Endothelial cell of umbilical vein (primary cell): Measurements from ENCODE around the gene RASAL3. TPM values are rescaled to one million over a fixed set of nuclear protein-coding genes. Genes with fewer than 3 reads are reported as not detected.

ENCODE experiments used
- BruUV-seq: library from RNA; stranded (reverse); fragments of 400-500 nt; replicated peaks from 2 replicates; lab custom pipeline; 2021; lab: Mats Ljungman, UMichigan
- CTCF ChIA-PET: fragments of 300-600, 350-600 bp; sonication (Branson Sonifier 250); formaldehyde crosslinking; loops from one replicate; lab custom pipeline; 2021; ENCODE audit warnings: antibody characterized with exemption, inconsistent platforms; lab: Charles Lee
- POLR2A ChIA-PET: fragments of 300-600, 350-600 bp; sonication (Branson Sonifier 250); formaldehyde crosslinking; loops from one replicate; lab custom pipeline; 2021; ENCODE audit warnings: antibody characterized with exemption, inconsistent platforms; lab: Charles Lee
- DNase-seq: peaks from one replicate; pipeline ENCODE4 v3.0.0-alpha.2; 2011; ENCODE audit warnings: low read depth, low spot score
- FAIRE-seq: peaks from 2 replicates; lab custom pipeline; 2011; peaks lifted over from hg19 to GRCh38; lab: Jason Lieb, UNC
- H2AFZ ChIP-seq: 2 replicates; pipeline ENCODE4 v1.6.0; 2012; ENCODE audit warnings: low read depth, low read length, control low read depth, inconsistent platforms
- H3K27ac ChIP-seq: 2 replicates; pipeline ENCODE4 v1.5.1; 2011; ENCODE audit warnings: low read depth, mild to moderate bottlenecking, control low read depth, low read length, moderate library complexity; ENCODE audit not compliant: insufficient read depth
- H3K27me3 ChIP-seq, 2 experiments: 2 replicates each; pipeline versions ENCODE4 v1.6.0 to v1.6.1; 2011; ENCODE audit warnings: low read length in 2 of 2, mixed read lengths in 1 of 2; ENCODE audit not compliant: control insufficient read depth in 2 of 2, insufficient read depth in 2 of 2
- H3K36me3 ChIP-seq, 2 experiments: 2 replicates in 1 of 2; 3 replicates in 1 of 2; pipeline ENCODE4 v1.5.1; 2011; ENCODE audit warnings: low read length in 2 of 2, mild to moderate bottlenecking in 1 of 2, moderate library complexity in 1 of 2; ENCODE audit not compliant: control insufficient read depth in 2 of 2, insufficient read depth in 2 of 2; ENCODE audit errors: extremely low read depth in 1 of 2
- H3K4me1 ChIP-seq: 3 replicates; pipeline ENCODE4 v1.5.1; 2011; ENCODE audit warnings: mild to moderate bottlenecking, low read length; ENCODE audit not compliant: control insufficient read depth, insufficient read depth; ENCODE audit errors: extremely low read depth
- H3K4me2 ChIP-seq: 2 replicates; pipeline ENCODE4 v1.6.1; 2011; ENCODE audit warnings: low read length, control low read depth, mixed read lengths; ENCODE audit not compliant: insufficient read depth
- H3K4me3 ChIP-seq, 3 experiments: fragments of 200-600 bp in 1 of 3; sonication (generic), shearing (Covaris generic) in 1 of 3; replicated peaks in 1 of 3; 2 replicates each; pipeline ENCODE4 v1.5.1; 2011 to 2016; ENCODE audit warnings: control low read depth in 3 of 3, low read length in 3 of 3, mild to moderate bottlenecking in 2 of 3, inconsistent platforms in 1 of 3, low read depth in 1 of 3, moderate library complexity in 1 of 3; ENCODE audit not compliant: insufficient read depth in 1 of 3
- H3K79me2 ChIP-seq: 2 replicates; pipeline ENCODE4 v1.6.0; 2012; ENCODE audit warnings: low read length, inconsistent platforms; ENCODE audit not compliant: control insufficient read depth, insufficient read depth
- H3K9ac ChIP-seq: replicated peaks from 2 replicates; pipeline ENCODE3; 2011; ENCODE audit warnings: low read length, control low read depth; ENCODE audit not compliant: insufficient read depth; ENCODE audit errors: extremely low read depth
- H3K9me1 ChIP-seq: replicated peaks from 3 replicates; pipeline ENCODE4 v1.6.0; 2011; ENCODE audit warnings: mild to moderate bottlenecking, low read length; ENCODE audit not compliant: control insufficient read depth, insufficient read depth; ENCODE audit errors: extremely low read depth
- H3K9me3 ChIP-seq: replicated peaks from 2 replicates; pipeline ENCODE4 v1.5.1; 2012; ENCODE audit warnings: low read length, inconsistent platforms; ENCODE audit not compliant: control insufficient read depth, insufficient read depth
- H4K20me1 ChIP-seq: replicated peaks from 2 replicates; pipeline ENCODE3; 2011; ENCODE audit warnings: mild to moderate bottlenecking, low read length; ENCODE audit not compliant: control insufficient read depth, insufficient read depth; ENCODE audit errors: extremely low read depth
- CTCF ChIP-seq, 2 donors: IDR thresholded peaks; 1 replicate in 1 of 2; 2 replicates in 1 of 2; pipeline ENCODE4 v1.5.1; 2011; ENCODE audit warnings: low read length in 2 of 2, mild to moderate bottlenecking in 2 of 2, moderate library complexity in 2 of 2, control low read depth in 1 of 2, inconsistent platforms in 1 of 2, low read depth in 1 of 2; ENCODE audit not compliant: insufficient read depth in 1 of 2; ENCODE audit errors: extremely low read depth in 1 of 2
- EZH2 ChIP-seq: IDR thresholded peaks from 2 replicates; pipeline ENCODE4 v1.6.1; 2012; ENCODE audit warnings: borderline replicate concordance, low read depth, mild to moderate bottlenecking, moderate library complexity, low read length, inconsistent platforms; ENCODE audit not compliant: severe bottlenecking
- FOS ChIP-seq: IDR thresholded peaks from 2 replicates; pipeline ENCODE4 v1.6.1; 2011; ENCODE audit warnings: mild to moderate bottlenecking, low read length, moderate library complexity, borderline replicate concordance; ENCODE audit not compliant: insufficient read depth
- GATA2 ChIP-seq: IDR thresholded peaks from 2 replicates; pipeline ENCODE4 v1.7.0; 2011; ENCODE audit warnings: low read depth, mild to moderate bottlenecking, moderate library complexity, mixed read lengths, low read length; ENCODE audit not compliant: insufficient read length, insufficient read depth
- MAX ChIP-seq: IDR thresholded peaks from 2 replicates; pipeline ENCODE4 v1.6.1; 2011; ENCODE audit not compliant: insufficient read depth, insufficient read length
- MYC ChIP-seq: IDR thresholded peaks from one replicate; pipeline ENCODE4 v1.6.1; 2011; ENCODE audit warnings: mild to moderate bottlenecking, low read depth, low read length
- POLR2AphosphoS5 ChIP-seq: IDR thresholded peaks from 2 replicates; pipeline ENCODE4 v1.6.1; 2012; ENCODE audit warnings: low read depth, mild to moderate bottlenecking, control low read depth, low read length, moderate library complexity; ENCODE audit not compliant: insufficient read depth
- dilution Hi-C: fragments of 300-500 bp; cut with MboI; formaldehyde crosslinking; loops from one replicate; pipeline ENCODE4 v1.15.0; 2019; ENCODE audit warnings: low sequenced_read_pairs; ENCODE audit not compliant: extremely low pct_ligation_motif_present
- intact Hi-C: fragments of 100-400 bp; cut with micrococcal nuclease; formaldehyde crosslinking; loops from one replicate; pipeline ENCODE4 v1.10.0; 2022
- polyA plus RNA-seq, 4 experiments: library from polyadenylated mRNA; depleted of rRNA in 3 of 4; stranded (reverse) in 3 of 4; unstranded in 1 of 4; fragments of >200 nt; gene quantifications; 2 replicates each; pipeline versions ENCODE4 v1.2.1 to v1.2.3, GENCODE V29; 2011 to 2012; ENCODE audit warnings: missing spikeins in 1 of 4
- total RNA-seq: library from RNA; stranded (reverse); gene quantifications from 2 replicates; pipeline ENCODE4 v1.2.3, GENCODE V29; 2021

RASAL3 gene
- total and polyA plus RNA-seq, 2 donors (not counting 3 experiments of a cell fraction or from before 2014, with no cell fraction given), result 4.1 to 5.7 TPM

- TF ChIP-seq MYC, result no peak
- peaks cover 46% of the 10 kb centered on the region for H3K79me2 ChIP-seq
- H3K36me3 ChIP-seq, result peaks cover 10 to 49% of the 10 kb centered on the region in 2 experiments
- no peak overlapping the region for H3K4me2 ChIP-seq
- intact Hi-C loops, result no loop called here
- H3K9me1 ChIP-seq, result no peaks in the 10 kb centered on the region
- dilution Hi-C loops, result no loop called here
- no peaks in the 10 kb centered on the region for H4K20me1 ChIP-seq
- DNase-seq (no peak), FAIRE-seq (no peak)
- no TSS peak for BruUV-seq
- ChIA-PET CTCF (interaction anchor here (2.1 kb wide), 1 partner anchor 9 kb away, joined by 13 read pairs; the partner anchor contains the start of gene AKAP8L), POLR2A (no interaction called here)
- no peak overlapping the region for H2AFZ ChIP-seq
- H3K4me3 ChIP-seq, result no peak overlapping the region
- no peaks in the 10 kb centered on the region for H3K27me3 ChIP-seq
- no peak overlapping the region for H3K9ac ChIP-seq
- H3K27ac ChIP-seq, result no peak overlapping the region
- peaks cover 10% of the 10 kb centered on the region for H3K4me1 ChIP-seq
- H3K9me3 ChIP-seq, result no peaks in the 10 kb centered on the region
Observed at GRCh38 chr19:15427991-15428471, 36.3 kb downstream of the RASAL3 start.

GRCh38 chr19:15427350-15427700 lies 37.0 kb downstream of the RASAL3 start:
- H3K36me3 ChIP-seq, result peaks cover 10 to 55% of the 10 kb centered on the region in 2 experiments
- dilution Hi-C loops, result no loop called here
- FAIRE-seq, result no peak

More at GRCh38 chr19:15427350-15427700, 37.0 kb downstream of the RASAL3 start:
- Histone ChIP-seq H3K9ac (no peak overlapping the region), H3K79me2 (peaks cover 46% of the 10 kb centered on the region), H3K9me1 (no peaks in the 10 kb centered on the region), H3K27me3 (no peaks in the 10 kb centered on the region), H3K4me2 (no peak overlapping the region), H4K20me1 (no peaks in the 10 kb centered on the region), H3K9me3 (no peaks in the 10 kb centered on the region), H3K27ac (no peak overlapping the region), H3K4me3 (no peak overlapping the region), H3K4me1 (peaks cover 10% of the 10 kb centered on the region), H2AFZ (no peak overlapping the region)
- TF ChIP-seq MAX, result no peak
- TF ChIP-seq EZH2, result no peak
- TF ChIP-seq MYC, result no peak
- TF ChIP-seq POLR2AphosphoS5, result no peak
- no peak for TF ChIP-seq FOS
- TF ChIP-seq CTCF (IDR thresholded peaks at IDR 0.05; ENCODE audit: extremely low read depth in 1 of 2, insufficient read depth in 1 of 2, low read depth in 1 of 2, low read length in 2 of 2), result no peak
- TF ChIP-seq GATA2, result no peak
- ChIA-PET POLR2A (no interaction called here), CTCF (interaction anchor here (2.1 kb wide), 1 partner anchor 8 kb away, joined by 13 read pairs; the partner anchor contains the start of gene AKAP8L)
- no TSS peak for BruUV-seq
- intact Hi-C loops, result no loop called here
- DNase-seq, result no peak
